Panc1 (cell line): ENCODE results near the gene A4GNT. TPM values are rescaled to one million over a fixed set of nuclear protein-coding genes. Genes with fewer than 3 reads are reported as not detected.

Experiments used
- ATAC-seq: fragments of 200-7000 bp; cut with Tn5 transposase; 2 replicates; pipeline ENCODE4 v1.9.1; 2020; ENCODE audit warnings: mild to moderate bottlenecking, moderate library complexity
- BruUV-seq: library from RNA; stranded (reverse); fragments of 400-500 nt; replicated peaks from 2 replicates; lab custom pipeline; 2021; lab: Mats Ljungman, UMichigan
- CTCF ChIA-PET: fragments of 300-600 bp; sonication (Branson Sonifier 250); formaldehyde crosslinking; loops from one replicate; lab custom pipeline; 2022; ENCODE audit warnings: antibody characterized with exemption; lab: Charles Lee
- POLR2A ChIA-PET: fragments of 300-600 bp; sonication (Branson Sonifier 250); formaldehyde crosslinking; loops from one replicate; lab custom pipeline; 2022; ENCODE audit warnings: antibody characterized with exemption; lab: Charles Lee
- DNase-seq: peaks from one replicate; pipeline ENCODE4 v3.0.0-alpha.2; 2010; ENCODE audit warnings: low read depth, low spot score
- H3K27ac ChIP-seq: 2 replicates; pipeline ENCODE4 v1.5.1; 2011; ENCODE audit warnings: mild to moderate bottlenecking, low read length, inconsistent platforms
- H3K27me3 ChIP-seq: fragments of 200-500 bp; sonication (Bioruptor generic); 2 replicates; pipeline ENCODE4 v1.6.0; 2014; ENCODE audit warnings: low read length, inconsistent platforms; ENCODE audit not compliant: control insufficient read depth, insufficient read depth
- H3K36me3 ChIP-seq: fragments of 200-500 bp; sonication (Bioruptor generic); 2 replicates; pipeline ENCODE4 v1.5.1; 2014; ENCODE audit warnings: inconsistent platforms, mild to moderate bottlenecking, low read length, moderate library complexity; ENCODE audit not compliant: control insufficient read depth, insufficient read depth
- H3K4me1 ChIP-seq: 2 replicates; pipeline ENCODE4 v1.5.1; 2011; ENCODE audit warnings: inconsistent platforms, mild to moderate bottlenecking, low read length, moderate library complexity; ENCODE audit not compliant: control insufficient read depth, insufficient read depth
- H3K4me3 ChIP-seq, 2 experiments: 2 replicates each; pipeline ENCODE4 v1.5.1; 2011 to 2012; ENCODE audit warnings: low read depth in 2 of 2, low read length in 2 of 2, mild to moderate bottlenecking in 2 of 2, inconsistent platforms in 1 of 2, moderate library complexity in 1 of 2
- H3K9me3 ChIP-seq: fragments of 200-500 bp; sonication (Bioruptor generic); 2 replicates; pipeline ENCODE4 v1.5.1; 2014; ENCODE audit warnings: low read depth, mild to moderate bottlenecking, inconsistent platforms, low read length, moderate library complexity; ENCODE audit not compliant: control insufficient read depth, insufficient read depth
- CTCF ChIP-seq: fragments of 450-650 bp; IDR thresholded peaks from 2 replicates; pipeline ENCODE4 v1.5.1; 2017; ENCODE audit warnings: mild to moderate bottlenecking
- POLR2AphosphoS5 ChIP-seq: IDR thresholded peaks from 2 replicates; pipeline ENCODE4 v1.6.1; 2012; ENCODE audit warnings: mild to moderate bottlenecking, low read depth, low read length, moderate library complexity
- REST ChIP-seq, 2 experiments: IDR thresholded peaks; 2 replicates each; pipeline ENCODE4 v1.6.1; 2011 to 2012; ENCODE audit warnings: low read depth in 2 of 2, control low read depth in 1 of 2, low read length in 1 of 2, mild to moderate bottlenecking in 1 of 2, moderate library complexity in 1 of 2; ENCODE audit not compliant: insufficient read depth in 1 of 2
- SIN3A ChIP-seq: IDR thresholded peaks from 2 replicates; pipeline ENCODE4 v1.6.1; 2012; ENCODE audit warnings: low read depth, mild to moderate bottlenecking, low read length, moderate library complexity, borderline replicate concordance; ENCODE audit not compliant: insufficient read depth
- TCF7L2 ChIP-seq: IDR thresholded peaks from 2 replicates; pipeline ENCODE4 v1.6.1; 2011; ENCODE audit warnings: mild to moderate bottlenecking, low read depth, low read length, inconsistent platforms
- in situ Hi-C: cut with HindIII; loops from 2 replicates; pipeline ENCODE4 v1.10.0; 2016; ENCODE audit warnings: low sequenced_read_pairs, low pct_unique_long_range_greater_than_20kb
- intact Hi-C: fragments of 100-400 bp; cut with micrococcal nuclease; formaldehyde crosslinking; loops from one replicate; pipeline ENCODE4 v1.10.0; 2022; ENCODE audit not compliant: unreplicated experiment
- total RNA-seq: library from RNA; stranded (reverse); gene quantifications from one replicate; pipeline ENCODE4 v1.2.1, GENCODE V29; 2021; ENCODE audit not compliant: unreplicated experiment

The A4GNT gene
- total RNA-seq, 1 experiment from 2014 or later: not detected

GRCh38 chr3:138125548-138126221 is 6.5 kb downstream of the A4GNT start:
- no peaks in the 10 kb centered on the region; the same call in 1 of the 2 replicates for H3K9me3 ChIP-seq
- BruUV-seq: no TSS peak
- H3K36me3 ChIP-seq: no peaks in the 10 kb centered on the region
- H3K4me1 ChIP-seq: no peaks in the 10 kb centered on the region
- ChIA-PET CTCF (interaction anchor here (0.7 kb wide), 1 partner anchor 73 kb away, joined by 13 read pairs; no protein-coding TSS in a partner anchor), POLR2A (no interaction called here)
- H3K27ac ChIP-seq: no peak overlapping the region
- in situ Hi-C loops (no loop called here), intact Hi-C loops (no loop called here)
- DNase-seq (no peak), ATAC-seq (peak; percentile 73)
- TF ChIP-seq POLR2AphosphoS5: no peak
- no peak for TF ChIP-seq REST (IDR thresholded peaks at IDR 0.05; ENCODE audit: insufficient read depth in 1 of 2, low read depth in 2 of 2, low read length in 1 of 2)
- no peak for TF ChIP-seq SIN3A
- no peak for TF ChIP-seq CTCF
- TF ChIP-seq TCF7L2: no peak
- no peak overlapping the region for H3K4me3 ChIP-seq
- H3K27me3 ChIP-seq: peaks cover 3% of the 10 kb centered on the region

- DNase-seq: no peak
- CTCF ChIA-PET: interaction anchor here (0.7 kb wide), 1 partner anchor 72 kb away, joined by 13 read pairs; no protein-coding TSS in a partner anchor
- Histone ChIP-seq H3K4me3 (no peak overlapping the region), H3K36me3 (no peaks in the 10 kb centered on the region), H3K4me1 (no peaks in the 10 kb centered on the region), H3K27me3 (no peaks in the 10 kb centered on the region), H3K27ac (no peak overlapping the region), H3K9me3 (no peaks in the 10 kb centered on the region; the same call in 1 of the 2 replicates)
- in situ Hi-C loops: no loop called here
- TF ChIP-seq TCF7L2: no peak
- no peak for TF ChIP-seq POLR2AphosphoS5
- no peak for TF ChIP-seq REST (IDR thresholded peaks at IDR 0.05; ENCODE audit: insufficient read depth in 1 of 2, low read depth in 2 of 2, low read length in 1 of 2)
- no peak for TF ChIP-seq SIN3A
- no TSS peak for BruUV-seq
- ATAC-seq: no peak
- POLR2A ChIA-PET: no interaction called here
- intact Hi-C loops: no loop called here
These were observed 7.4 kb downstream of the A4GNT start for GRCh38 chr3:138124706-138125355.
